Lower lobe of right lung (tissue), 2 donors: ENCODE data around the gene COL21A1. TPM values are rescaled to one million over a fixed set of nuclear protein-coding genes. Genes with fewer than 3 reads are reported as not detected.
A peak's percentile ranks its signal among the peaks of the same experiment; 100 is the strongest.

Experiments used
- ATAC-seq, 2 donors: fragments of 200-7000 bp; cut with Tn5 transposase; one replicate each; pipeline ENCODE4 v1.9.1; 2020 to 2022; ENCODE audit warnings: mild to moderate bottlenecking in 2 of 2, moderate library complexity in 2 of 2
- DNase-seq: peaks from one replicate; pipeline ENCODE4 v3.0.0-alpha.2; 2020
- H3K27ac ChIP-seq: fragments of 200-600 bp; one replicate; pipeline ENCODE4 v1.8.0; 2022
- H3K27me3 ChIP-seq: fragments of 200-600 bp; one replicate; pipeline ENCODE4 v1.8.0; 2022; ENCODE audit warnings: low read depth
- H3K36me3 ChIP-seq: fragments of 200-600 bp; one replicate; pipeline ENCODE4 v1.8.0; 2022; ENCODE audit warnings: mild to moderate bottlenecking
- H3K4me1 ChIP-seq: fragments of 200-600 bp; one replicate; pipeline ENCODE4 v1.8.0; 2022
- H3K4me3 ChIP-seq: fragments of 200-600 bp; one replicate; pipeline ENCODE4 v1.8.0; 2022; ENCODE audit warnings: mild to moderate bottlenecking
- H3K9me3 ChIP-seq: fragments of 200-600 bp; one replicate; pipeline ENCODE4 v1.8.0; 2022
- CTCF ChIP-seq: fragments of 200-600 bp; IDR thresholded peaks from one replicate; pipeline ENCODE4 v1.8.0; 2022; ENCODE audit warnings: antibody characterized with exemption, mild to moderate bottlenecking
- intact Hi-C: fragments of 100-400 bp; cut with DNase I; formaldehyde crosslinking; loops from one replicate; pipeline ENCODE4 v1.11.0; 2022
- long read RNA-seq: library from polyadenylated mRNA; unstranded; transcript quantifications from one replicate; pipeline ENCODE4 v2.0.0, GENCODE V29; 2021
- total RNA-seq: library from RNA; stranded (reverse); fragmentation: NEBNext Ultra II Directional; extraction: Animal tissue kit (Norgen Biotek cat#: 25700); gene quantifications from one replicate; pipeline ENCODE4 v1.2.1, GENCODE V29; 2021
- donor health status: DM: no; HTN: yes; CAD: no; lungs with severe emphysema.

The COL21A1 gene
- total RNA-seq: 9.4 TPM
- long read RNA-seq, partial matches to known transcripts: 5 of 6 reads
- long read RNA-seq, other reads (novel, unspliced or antisense): 1 of 6 reads

GRCh38 chr6:56246881-56247653 is at the start of gene COL21A1:
Gene COL21A1 (minus strand): TSS chr6:56247580. CDS start chr6:56182618, 64,962 bp downstream.
- TF ChIP-seq CTCF: peak; percentile 18
- DNase-seq: peak; percentile 49
- Histone ChIP-seq H3K4me3 (peak within 1 kb of the TSS; percentile 58), H3K9me3 (no peaks in the 10 kb centered on the region), H3K4me1 (peaks cover 18% of the 10 kb centered on the region), H3K36me3 (no peaks in the 10 kb centered on the region), H3K27me3 (peaks cover 8% of the 10 kb centered on the region), H3K27ac (peak within 1 kb of the TSS; percentile 54)
- peak; percentile 67 to 78 for ATAC-seq
- intact Hi-C loops: no loop called here

- Histone ChIP-seq H3K4me1 (no peaks in the 10 kb centered on the region), H3K4me3 (no peak overlapping the region), H3K27ac (no peak overlapping the region), H3K9me3 (no peaks in the 10 kb centered on the region), H3K36me3 (no peaks in the 10 kb centered on the region), H3K27me3 (no peaks in the 10 kb centered on the region)
- no peak for TF ChIP-seq CTCF
- ATAC-seq: no peak
- intact Hi-C loops: loop anchor here (5.0 kb wide), 1 partner anchor 311 kb away; no protein-coding TSS in a partner anchor
- no peak for DNase-seq
These were observed 46.4 kb upstream of the COL21A1 start for GRCh38 chr6:56293781-56294180.

GRCh38 chr6:56292505-56293181 is 45.3 kb upstream of the COL21A1 start:
- intact Hi-C loops: loop anchor here (5.0 kb wide), 1 partner anchor 310 kb away; no protein-coding TSS in a partner anchor
- Histone ChIP-seq H3K27me3 (no peaks in the 10 kb centered on the region), H3K9me3 (no peaks in the 10 kb centered on the region), H3K4me3 (no peak overlapping the region), H3K27ac (no peak overlapping the region), H3K4me1 (no peaks in the 10 kb centered on the region), H3K36me3 (no peaks in the 10 kb centered on the region)
- no peak for DNase-seq
- peak; percentile 61 for TF ChIP-seq CTCF
- ATAC-seq: peak; percentile 67 to 76

- no peaks in the 10 kb centered on the region for H3K27me3 ChIP-seq
- no peaks in the 10 kb centered on the region for H3K9me3 ChIP-seq
- H3K4me3 ChIP-seq: no peak overlapping the region
- peak in 1 of 2 donors; percentile 17 for ATAC-seq
- TF ChIP-seq CTCF: no peak
- H3K27ac ChIP-seq: no peak overlapping the region
- intact Hi-C loops: loop anchor here (5.0 kb wide), 1 partner anchor 309 kb away; no protein-coding TSS in a partner anchor
- no peaks in the 10 kb centered on the region for H3K4me1 ChIP-seq
- no peaks in the 10 kb centered on the region for H3K36me3 ChIP-seq
- no peak for DNase-seq
These were observed 44.0 kb upstream of the COL21A1 start for GRCh38 chr6:56291302-56291917.

- ATAC-seq: no peak
These were observed 42.3 kb upstream of the COL21A1 start for GRCh38 chr6:56289721-56290120.

More at GRCh38 chr6:56289721-56290120, 42.3 kb upstream of the COL21A1 start:
- H3K4me3 ChIP-seq: no peak overlapping the region
- H3K36me3 ChIP-seq: no peaks in the 10 kb centered on the region
- TF ChIP-seq CTCF: no peak
- H3K4me1 ChIP-seq: no peaks in the 10 kb centered on the region
- no peaks in the 10 kb centered on the region for H3K9me3 ChIP-seq
- no peak overlapping the region for H3K27ac ChIP-seq
- no peaks in the 10 kb centered on the region for H3K27me3 ChIP-seq
- DNase-seq: no peak
- intact Hi-C loops: loop anchor here (5.0 kb wide), 1 partner anchor 307 kb away; no protein-coding TSS in a partner anchor
